ENCODE measurements around the gene ATRIP.
A peak's percentile ranks its signal among the peaks of the same experiment; 100 is the strongest.
"Not testable (repeated sequence)": the region's sequence is repeated elsewhere in the genome, so short reads cannot be mapped to it uniquely, and the experiment has no call there.

Gene ATRIP

DNA sequence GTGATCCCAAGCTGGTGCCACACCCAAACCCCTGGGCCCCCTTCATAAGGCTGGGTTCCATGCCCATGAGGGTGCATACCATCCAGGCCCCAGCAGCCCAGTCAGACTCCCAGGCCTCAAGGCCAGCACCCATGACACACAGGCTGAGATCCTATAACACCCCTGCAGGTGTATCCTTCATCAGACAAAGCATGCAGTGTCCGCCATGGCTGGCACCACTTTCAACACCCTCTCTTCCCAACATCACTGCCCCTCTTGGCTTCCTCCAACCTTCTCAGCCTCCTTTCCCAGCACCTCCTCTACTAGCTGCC is 10.1 kb upstream of the ATRIP start:
- no peak for DNase-seq

DNA sequence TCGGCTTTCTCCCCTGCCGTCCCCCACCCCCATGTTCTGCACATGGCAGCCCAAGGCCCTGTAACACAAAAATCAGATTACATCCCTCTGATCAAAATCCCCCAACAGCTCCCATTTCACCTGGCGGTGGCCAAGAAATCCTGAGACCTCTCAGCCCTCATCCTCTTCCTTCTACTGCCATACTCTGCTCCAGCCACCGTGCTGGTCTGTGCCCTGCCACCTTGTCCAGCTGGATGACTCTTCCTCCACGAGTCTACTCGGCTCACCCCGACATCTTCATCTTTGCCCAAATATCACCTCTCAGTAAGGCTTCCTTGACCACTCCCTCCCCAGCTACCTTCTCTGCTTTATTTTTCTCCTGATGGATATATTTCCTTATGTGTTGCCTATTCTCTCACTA is 9.7 kb upstream of the ATRIP start:
- DNase-seq: no peak

DNA sequence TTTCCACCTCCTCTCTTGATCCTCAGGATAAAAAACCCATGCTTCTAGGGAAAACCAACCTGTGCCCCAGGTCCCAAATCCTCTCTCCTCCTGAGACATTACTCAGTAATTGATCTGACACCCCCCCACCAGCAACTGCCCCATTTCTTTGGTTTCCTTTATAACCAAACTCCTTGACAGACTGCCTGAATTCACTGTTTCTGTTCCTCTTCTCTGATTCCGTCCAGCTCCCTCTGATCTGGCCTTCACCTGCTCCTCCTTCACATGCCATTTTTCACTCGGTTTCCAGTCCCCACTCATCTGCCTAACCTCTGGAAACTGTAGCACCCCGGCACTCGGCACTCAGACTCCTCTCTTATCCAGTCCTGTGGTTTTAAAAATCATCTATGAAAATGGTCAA is 8.7 kb upstream of the ATRIP start:
- no peak for DNase-seq

DNA sequence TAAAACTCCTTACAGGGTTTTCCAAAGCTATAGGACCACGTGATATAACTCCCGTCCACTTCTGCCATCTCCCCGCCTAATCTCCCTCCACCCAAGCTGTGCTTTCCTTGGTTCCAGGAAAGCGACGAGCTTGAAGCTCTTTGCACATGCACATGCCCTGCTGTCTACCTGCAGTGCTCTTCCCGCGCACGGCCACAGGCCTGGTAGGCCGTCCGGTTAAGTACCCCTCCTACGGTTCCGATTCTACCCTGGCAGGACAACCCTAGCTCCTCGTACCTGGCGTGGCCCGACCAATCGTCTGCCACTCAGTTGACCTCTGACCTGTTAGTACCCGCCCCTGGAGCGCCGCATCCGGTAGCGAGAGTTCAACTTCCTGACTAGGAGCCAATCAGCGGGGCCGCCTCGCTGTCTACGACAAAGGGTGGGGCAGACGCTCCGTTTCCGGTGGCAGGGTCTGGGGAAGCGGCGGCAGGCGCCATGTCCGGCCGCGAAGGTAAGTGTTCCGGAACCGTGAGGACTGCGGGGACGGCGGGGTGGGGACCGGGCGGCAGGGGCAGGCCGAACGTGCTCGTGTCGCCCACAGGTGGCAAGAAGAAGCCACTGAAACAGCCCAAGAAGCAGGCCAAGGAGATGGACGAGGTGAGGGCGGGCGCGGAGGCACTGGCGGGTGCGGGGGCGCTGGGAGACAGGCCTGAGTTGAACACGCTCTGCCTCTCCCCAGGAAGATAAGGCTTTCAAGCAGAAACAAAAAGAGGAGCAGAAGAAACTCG is 6.5 kb upstream of the ATRIP start, which contains the start of the genes CCDC51 and TMA7:
Gene CCDC51, minus strand, starts transcription at position 300 of the 770 bp plus-strand sequence. CDS start 4,991 bp downstream, outside the sequence.
Gene TMA7, plus strand, starts transcription at position 438 of the 770 bp plus-strand sequence. Its CDS starts 40 bp downstream, at position 478.
- DNase-seq: peak; percentile 88

DNA sequence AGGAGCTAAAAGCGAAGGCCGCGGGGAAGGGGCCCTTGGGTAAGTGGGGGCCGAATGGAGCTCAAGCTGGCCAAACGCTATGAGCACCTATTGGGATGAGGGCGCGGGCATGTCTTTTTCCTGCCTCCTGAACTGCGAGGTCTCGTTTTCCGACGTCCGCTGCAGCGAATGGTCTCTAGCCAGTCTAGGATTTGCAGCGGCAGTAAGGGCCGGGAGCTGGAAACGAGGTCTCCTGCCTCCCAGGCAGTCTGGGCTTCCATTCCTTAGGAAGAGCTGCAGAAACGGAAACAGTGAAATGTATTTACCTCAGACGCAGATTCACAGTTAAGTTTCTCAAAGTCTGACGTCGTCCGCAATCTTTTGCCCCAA is 6.0 kb upstream of the ATRIP start:
- no peak for DNase-seq

DNA sequence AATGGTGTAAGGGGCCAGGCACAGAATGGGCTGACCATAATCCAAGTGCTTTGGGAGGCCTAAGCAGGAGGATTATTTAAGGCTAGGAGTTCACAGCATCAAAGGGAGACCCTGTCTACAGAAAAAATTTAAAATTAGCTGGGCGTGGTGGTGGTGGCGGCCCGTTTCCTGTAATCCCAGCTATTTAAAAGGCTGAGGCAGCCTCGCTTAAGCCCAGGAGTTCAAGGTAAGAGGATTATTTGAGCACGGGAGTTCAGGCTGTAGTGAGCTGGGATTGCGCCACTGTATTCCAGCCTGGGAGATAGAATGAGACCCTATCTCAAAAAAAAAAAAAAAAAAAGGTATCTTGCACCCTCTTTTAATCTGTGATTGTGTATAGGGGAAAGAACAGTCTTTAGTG is 4.6 kb upstream of the ATRIP start:
- DNase-seq: no peak

GRCh38 chr3:48445277-48445882 is 1.2 kb upstream of the ATRIP start:
- DNase-seq: no peak

- no peak for DNase-seq
Observed at GRCh38 chr3:48446043-48446424, 503 bp upstream of the ATRIP start.

DNA sequence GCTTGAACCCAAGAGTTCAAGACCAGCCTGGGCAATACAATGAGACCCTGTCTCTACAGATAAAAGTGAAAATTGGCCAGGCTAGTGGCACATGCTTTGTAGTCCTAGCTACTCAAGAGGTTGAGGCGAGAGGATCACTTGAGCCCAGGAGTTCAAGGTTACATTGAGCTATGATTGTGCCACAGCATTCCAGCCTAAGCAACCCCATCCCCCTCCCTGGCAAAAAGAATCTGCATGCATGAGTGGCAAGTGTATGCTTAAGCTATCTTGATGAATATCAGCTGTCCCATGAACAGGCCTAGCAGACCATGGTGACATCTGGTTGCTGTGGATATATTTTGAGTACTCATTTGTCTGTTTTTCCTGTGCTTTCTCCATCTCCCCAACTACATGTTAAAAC is 4.7 kb downstream of the ATRIP start:
- no peak for DNase-seq

DNA sequence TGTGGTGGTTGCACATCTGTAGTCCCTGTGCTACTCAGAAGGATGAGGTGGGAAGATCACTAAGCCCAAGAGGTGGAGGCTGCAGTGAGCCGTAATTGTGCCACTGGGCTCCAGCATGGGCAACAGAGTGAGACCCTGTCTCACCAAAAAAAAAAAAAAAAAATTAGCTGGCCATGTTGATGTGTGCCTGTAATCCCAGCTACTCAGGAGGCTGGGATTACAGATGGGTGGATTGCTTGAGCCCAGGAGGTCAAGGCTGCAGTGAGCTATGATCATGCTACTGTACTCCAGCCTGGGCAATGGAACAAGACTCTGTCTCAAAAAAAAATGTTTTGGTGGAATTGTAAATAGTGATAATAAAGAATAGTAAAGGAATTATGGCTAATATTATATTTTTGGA is 9.9 kb downstream of the ATRIP start:
- DNase-seq: no peak

- no peak for DNase-seq
Observed at GRCh38 chr3:48459331-48459730, 12.8 kb downstream of the ATRIP start.

DNA sequence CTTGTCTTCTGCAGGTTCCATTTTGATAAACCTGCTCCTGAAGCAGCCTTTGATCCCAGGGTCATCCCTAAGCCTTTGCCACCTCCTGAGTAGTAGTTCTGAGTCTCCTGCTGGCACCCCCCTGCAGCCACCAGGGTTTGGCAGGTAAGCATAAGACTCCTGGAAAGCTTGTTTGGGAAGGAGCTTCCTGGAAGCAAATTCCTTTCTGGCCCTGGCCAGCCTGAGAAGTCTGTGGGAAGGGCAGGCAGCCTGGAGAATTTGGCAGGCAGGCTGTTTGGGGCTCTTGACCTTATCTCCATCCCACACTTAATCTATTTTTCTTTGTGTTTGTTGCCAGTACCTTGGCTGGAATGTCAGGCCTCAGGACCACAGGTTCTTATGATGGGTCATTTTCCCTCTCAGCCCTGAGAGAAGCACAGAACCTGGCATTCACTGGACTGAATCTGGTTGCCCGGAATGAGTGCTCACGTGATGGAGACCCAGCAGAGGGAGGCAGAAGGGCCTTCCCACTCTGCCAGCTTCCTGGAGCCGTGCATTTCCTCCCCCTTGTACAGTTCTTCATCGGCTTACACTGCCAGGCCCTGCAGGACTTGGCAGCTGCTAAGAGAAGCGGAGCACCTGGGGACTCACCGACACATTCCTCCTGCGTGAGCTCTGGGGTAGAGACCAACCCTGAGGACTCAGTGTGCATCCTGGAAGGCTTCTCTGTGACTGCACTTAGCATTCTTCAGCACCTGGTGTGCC is 13.4 kb downstream of the ATRIP start:
- DNase-seq: no peak

GRCh38 chr3:48460517-48460902 is 14.0 kb downstream of the ATRIP start:
- DNase-seq: no peak

DNA sequence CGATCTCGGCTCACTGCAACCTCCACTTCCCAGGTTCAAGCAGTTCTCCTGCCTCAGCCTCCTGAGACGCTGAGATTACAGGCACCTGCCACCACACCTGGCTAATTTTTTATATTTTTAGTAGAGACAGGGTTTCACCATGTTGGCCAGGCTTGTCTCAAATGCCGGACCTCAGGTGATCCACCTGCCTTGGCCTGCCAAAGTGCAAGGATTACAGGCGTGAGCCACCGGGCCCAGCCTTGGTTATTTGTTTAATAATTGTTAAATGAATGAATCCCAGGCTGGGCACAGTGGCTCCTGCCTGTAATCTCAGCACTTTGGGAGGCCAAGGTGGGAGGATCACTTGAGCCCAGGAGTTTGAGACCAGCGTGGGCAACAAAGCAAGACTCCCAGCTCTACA is 15.2 kb downstream of the ATRIP start:
- DNase-seq: not testable (repeated sequence)

GRCh38 chr3:48463703-48464102 is 17.2 kb downstream of the ATRIP start:
- DNase-seq: no peak

- no peak for DNase-seq
Observed at GRCh38 chr3:48464713-48465221, 18.2 kb downstream of the ATRIP start.

- no peak for DNase-seq
Observed at GRCh38 chr3:48465237-48465530, 18.6 kb downstream of the ATRIP start.

DNA sequence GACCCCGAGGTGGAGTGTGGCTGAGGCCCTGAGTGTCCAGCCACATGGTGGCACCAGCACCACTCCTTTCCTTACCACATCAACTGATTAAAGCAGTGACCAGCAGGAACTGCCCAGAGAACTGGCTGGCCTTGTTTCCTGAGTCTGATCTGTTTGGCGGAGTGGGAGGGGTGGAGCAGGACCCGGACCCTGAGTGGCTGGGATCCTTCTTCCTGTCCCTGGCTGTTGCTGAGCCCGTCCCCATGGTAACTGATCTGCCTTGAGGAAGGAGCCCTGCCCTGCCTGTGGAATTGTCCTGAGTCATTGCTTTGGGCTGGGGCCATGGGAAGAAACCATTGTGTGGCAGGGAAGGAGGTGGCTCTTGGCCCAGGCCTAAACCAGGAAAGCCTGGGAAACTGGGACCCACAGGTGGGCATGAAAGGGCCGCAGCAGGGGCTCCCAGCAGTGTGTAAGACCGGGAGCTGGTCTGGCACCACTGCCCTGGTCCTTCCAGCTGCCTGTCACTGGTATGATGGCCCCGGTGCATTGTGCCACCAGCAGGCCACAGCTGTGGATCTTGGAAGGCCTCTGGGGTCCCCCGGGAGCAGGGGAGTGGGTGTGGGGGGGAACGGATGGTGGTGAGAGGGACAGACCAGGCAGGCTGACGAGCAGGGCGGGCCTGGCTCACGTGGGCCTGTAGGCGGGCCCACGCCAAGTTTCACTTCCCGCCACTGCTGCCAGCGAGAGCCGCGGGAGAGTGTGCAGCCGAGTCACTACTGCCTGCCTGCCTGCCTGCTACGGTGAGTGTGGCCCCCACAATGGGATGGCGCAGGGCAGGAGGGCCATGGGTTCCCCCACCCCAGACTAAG is 19.2 kb downstream of the ATRIP start:
- peak; percentile 84 for DNase-seq

DNA sequence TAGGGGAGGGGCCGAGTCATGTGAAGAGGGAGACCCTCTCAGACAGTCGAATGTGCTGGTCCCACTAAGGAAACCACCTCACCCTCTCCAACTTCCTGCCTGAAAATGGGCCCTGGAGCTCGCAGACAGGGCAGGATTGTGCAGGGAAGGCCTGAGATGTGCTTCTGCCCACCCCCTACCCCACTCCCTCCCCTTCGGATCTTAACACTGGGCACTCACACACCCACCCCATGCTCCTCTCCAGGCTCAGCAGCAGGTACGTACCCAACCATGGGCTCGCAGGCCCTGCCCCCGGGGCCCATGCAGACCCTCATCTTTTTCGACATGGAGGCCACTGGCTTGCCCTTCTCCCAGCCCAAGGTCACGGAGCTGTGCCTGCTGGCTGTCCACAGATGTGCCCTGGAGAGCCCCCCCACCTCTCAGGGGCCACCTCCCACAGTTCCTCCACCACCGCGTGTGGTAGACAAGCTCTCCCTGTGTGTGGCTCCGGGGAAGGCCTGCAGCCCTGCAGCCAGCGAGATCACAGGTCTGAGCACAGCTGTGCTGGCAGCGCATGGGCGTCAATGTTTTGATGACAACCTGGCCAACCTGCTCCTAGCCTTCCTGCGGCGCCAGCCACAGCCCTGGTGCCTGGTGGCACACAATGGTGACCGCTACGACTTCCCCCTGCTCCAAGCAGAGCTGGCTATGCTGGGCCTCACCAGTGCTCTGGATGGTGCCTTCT is 20.0 kb downstream of the ATRIP start:
- DNase-seq: no peak

DNA sequence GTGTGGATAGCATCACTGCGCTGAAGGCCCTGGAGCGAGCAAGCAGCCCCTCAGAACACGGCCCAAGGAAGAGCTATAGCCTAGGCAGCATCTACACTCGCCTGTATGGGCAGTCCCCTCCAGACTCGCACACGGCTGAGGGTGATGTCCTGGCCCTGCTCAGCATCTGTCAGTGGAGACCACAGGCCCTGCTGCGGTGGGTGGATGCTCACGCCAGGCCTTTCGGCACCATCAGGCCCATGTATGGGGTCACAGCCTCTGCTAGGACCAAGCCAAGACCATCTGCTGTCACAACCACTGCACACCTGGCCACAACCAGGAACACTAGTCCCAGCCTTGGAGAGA is 20.5 kb downstream of the ATRIP start:
- DNase-seq: no peak

DNA sequence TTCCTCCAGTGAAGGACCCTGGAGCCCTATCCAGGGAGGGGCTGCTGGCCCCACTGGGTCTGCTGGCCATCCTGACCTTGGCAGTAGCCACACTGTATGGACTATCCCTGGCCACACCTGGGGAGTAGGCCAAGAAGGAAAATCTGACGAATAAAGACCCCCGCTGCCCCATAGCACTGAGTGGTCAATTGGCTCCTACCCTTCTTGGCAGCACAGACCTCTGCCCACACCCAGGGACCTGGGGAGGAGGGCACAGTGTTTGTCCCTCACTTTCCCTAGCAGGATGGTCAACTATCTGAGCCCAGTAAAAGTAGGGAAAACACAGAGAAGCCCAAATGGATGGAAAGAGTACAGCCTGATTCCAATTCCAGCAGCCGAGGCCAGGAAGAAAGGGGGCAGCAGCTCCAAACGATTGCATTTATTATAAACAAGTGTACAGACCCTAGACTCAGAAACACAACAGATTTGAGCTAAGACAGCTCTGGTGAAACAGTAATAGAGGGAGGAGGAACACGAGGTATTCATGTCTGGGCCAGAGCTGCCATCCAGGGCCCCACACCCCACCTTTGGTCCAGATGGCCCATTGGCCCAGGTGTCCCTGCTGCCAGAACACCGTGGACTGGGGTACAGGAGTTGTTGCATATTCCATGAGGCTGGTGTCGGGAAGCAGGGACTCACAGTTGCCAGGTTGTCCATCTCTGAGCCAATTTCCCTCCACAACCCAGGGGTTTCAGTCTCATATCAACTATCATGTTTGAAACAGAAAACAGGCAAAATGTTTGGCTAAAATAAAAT is 21.1 kb downstream of the ATRIP start:
- DNase-seq: no peak

Measured in right kidney (tissue), 1 donor.